Activated T-helper 2 cell treated with anti-CD3 and anti-CD28 coated beads, Interferon-gamma antibody, Interleukin-2, Interleukin-4, amounts not matched to agents 10 μg/mL and 5 μg/mL and 100 μg/mL, durations not matched to agents 14 hours and 24 hours and 36 hours (primary cell): ENCODE data around the gene C1QTNF2. TPM values are rescaled to one million over a fixed set of nuclear protein-coding genes. Genes with fewer than 3 reads are reported as not detected.

Experiments
- DNase-seq: peaks from one replicate; pipeline ENCODE4 v3.0.0; 2021; ENCODE audit warnings: low spot score
- H3K27ac Mint-ChIP-seq: one replicate; pipeline ENCODE4 v1.8.0; 2021; ENCODE audit warnings: mixed read lengths
- H3K27me3 Mint-ChIP-seq: one replicate; pipeline ENCODE4 v1.8.0; 2021; ENCODE audit warnings: low read depth, mixed read lengths
- H3K36me3 Mint-ChIP-seq: one replicate; pipeline ENCODE4 v1.8.0; 2021; ENCODE audit warnings: low read depth, mixed read lengths
- H3K4me1 Mint-ChIP-seq: one replicate; pipeline ENCODE4 v1.8.0; 2021; ENCODE audit warnings: low read depth, mixed read lengths
- H3K4me3 Mint-ChIP-seq: one replicate; pipeline ENCODE4 v1.8.0; 2021; ENCODE audit warnings: low read depth, mild to moderate bottlenecking, moderate library complexity, mixed read lengths
- H3K9me3 Mint-ChIP-seq: one replicate; pipeline ENCODE4 v1.8.0; 2021; ENCODE audit warnings: mixed read lengths
- intact Hi-C: fragments of 100-400 bp; cut with micrococcal nuclease; formaldehyde crosslinking; loops from one replicate; pipeline ENCODE4 v1.15.1; 2023
- total RNA-seq: library from RNA; stranded (reverse); gene quantifications from 2 replicates; pipeline ENCODE4 v1.2.3, GENCODE V29; 2022

C1QTNF2 gene
- total RNA-seq, 1 donor from 2014 or later = not detected

DNA sequence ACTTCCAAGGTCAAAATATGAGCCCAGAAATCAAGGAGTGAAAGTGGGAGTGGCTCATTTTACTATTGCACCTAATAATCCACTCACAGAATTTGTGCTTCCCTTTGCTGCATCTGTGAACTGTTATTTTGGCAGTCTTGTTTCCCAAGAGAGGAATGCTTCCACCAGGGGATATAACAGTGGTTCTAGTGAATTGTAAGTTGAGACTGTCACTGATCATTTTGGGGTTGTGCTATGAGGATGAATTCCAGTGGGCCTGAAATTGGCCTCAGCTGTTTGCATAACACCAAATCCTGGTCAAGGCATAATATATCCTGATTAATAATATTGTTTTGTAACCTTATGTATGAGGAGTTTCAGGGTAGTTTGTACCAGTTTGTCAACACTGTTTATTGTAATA is 15.1 kb upstream of the C1QTNF2 start:
- Mint-ChIP-seq H3K4me3 (no peak overlapping the region), H3K4me1 (no peaks in the 10 kb centered on the region), H3K36me3 (peaks cover 6% of the 10 kb centered on the region), H3K9me3 (peaks cover 17% of the 10 kb centered on the region), H3K27ac (no peak overlapping the region), H3K27me3 (peaks cover 14% of the 10 kb centered on the region)
- no peak for DNase-seq
- intact Hi-C loops = no loop called here

DNA sequence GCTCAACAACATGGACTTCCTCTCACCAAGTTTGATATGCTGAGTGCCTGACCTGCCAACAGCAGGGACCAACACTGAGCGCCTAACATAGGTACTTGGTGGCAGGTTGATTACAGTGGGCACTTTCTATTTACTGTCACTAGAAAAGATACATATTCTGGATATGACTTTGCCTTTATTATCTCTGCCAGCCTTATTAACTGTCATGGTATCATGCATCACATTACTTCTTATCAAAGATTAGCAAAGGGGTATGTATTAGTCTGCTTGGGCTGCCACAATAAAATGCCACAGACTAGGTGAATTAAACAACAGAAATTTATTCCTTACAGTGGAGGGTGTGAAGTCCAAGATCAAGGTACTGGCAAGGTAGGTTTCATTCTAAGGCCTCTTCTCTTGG is 14.3 kb upstream of the C1QTNF2 start:
- no peak for DNase-seq
- Mint-ChIP-seq H3K4me3 (no peak overlapping the region), H3K4me1 (no peaks in the 10 kb centered on the region), H3K9me3 (peaks cover 17% of the 10 kb centered on the region), H3K27ac (no peak overlapping the region), H3K36me3 (peaks cover 6% of the 10 kb centered on the region), H3K27me3 (peaks cover 21% of the 10 kb centered on the region)
- intact Hi-C loops = no loop called here

DNA sequence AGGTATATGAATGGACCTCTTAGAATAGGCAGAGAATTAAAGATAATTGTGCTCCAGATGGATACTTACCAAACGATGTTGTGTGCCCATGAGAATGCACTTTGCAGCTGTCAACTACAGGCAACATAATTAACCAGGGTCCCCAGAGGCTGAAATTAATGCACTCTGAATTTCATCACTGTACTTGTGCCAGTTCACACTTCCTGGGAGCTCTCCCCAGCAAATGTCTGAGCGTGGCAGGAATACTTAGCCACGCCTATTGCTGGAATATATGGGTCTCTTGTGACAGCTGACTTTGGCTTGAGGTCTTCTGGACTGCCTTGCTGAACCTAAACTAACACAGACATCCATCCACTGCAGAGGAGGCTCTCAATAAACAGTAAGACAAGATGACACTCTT is 11.9 kb upstream of the C1QTNF2 start:
- no peaks in the 10 kb centered on the region for H3K4me1 Mint-ChIP-seq
- H3K27ac Mint-ChIP-seq = no peak overlapping the region
- H3K36me3 Mint-ChIP-seq = no peaks in the 10 kb centered on the region
- no peak for DNase-seq
- H3K27me3 Mint-ChIP-seq = peaks cover 26% of the 10 kb centered on the region
- no peak overlapping the region for H3K4me3 Mint-ChIP-seq
- H3K9me3 Mint-ChIP-seq = peaks cover 4% of the 10 kb centered on the region
- intact Hi-C loops = no loop called here

DNA sequence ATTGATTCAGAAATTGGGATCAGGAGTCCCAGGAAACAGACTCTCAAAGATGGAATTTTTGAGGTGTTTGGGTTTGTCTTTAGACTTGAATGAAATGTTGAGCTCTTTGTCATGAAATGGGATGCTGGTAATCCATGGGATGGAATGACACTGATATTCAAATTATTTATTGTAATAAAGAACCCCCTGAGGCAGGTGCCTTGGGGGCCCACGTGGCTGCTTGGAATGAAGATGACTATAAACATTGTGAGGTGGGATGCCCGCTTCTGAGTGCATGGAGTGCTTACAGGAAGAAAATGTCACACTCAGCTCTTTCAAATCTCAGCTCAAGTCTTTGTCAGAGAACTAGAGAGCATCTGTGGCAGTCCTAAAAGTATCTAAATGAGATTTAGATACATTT is 9.6 kb upstream of the C1QTNF2 start:
- H3K9me3 Mint-ChIP-seq = no peaks in the 10 kb centered on the region
- no peak for DNase-seq
- no peaks in the 10 kb centered on the region for H3K36me3 Mint-ChIP-seq
- H3K27ac Mint-ChIP-seq = no peak overlapping the region
- no peaks in the 10 kb centered on the region for H3K4me1 Mint-ChIP-seq
- H3K27me3 Mint-ChIP-seq = peaks cover 36% of the 10 kb centered on the region
- intact Hi-C loops = no loop called here
- H3K4me3 Mint-ChIP-seq = no peak overlapping the region

DNA sequence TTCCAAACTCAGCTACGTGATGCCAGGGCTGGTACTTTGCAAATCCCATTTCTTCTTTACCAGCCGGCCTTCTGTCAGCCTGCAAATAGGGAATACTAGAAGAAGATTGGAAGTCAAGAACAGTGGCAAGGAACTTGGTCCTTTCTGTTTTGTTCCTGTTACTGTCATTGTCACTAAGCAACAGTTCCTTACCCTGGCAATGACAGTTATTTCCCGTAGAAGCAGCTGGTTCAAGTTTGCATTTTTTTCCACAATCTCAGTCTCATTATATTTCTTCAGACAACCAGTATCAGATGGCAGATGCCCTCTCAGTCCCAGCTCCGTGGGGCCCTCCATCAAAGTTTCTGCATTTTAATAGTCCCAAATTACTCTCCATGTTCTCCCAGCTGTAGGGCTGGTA is 9.1 kb upstream of the C1QTNF2 start:
- H3K36me3 Mint-ChIP-seq = no peaks in the 10 kb centered on the region
- H3K27me3 Mint-ChIP-seq = peaks cover 42% of the 10 kb centered on the region
- H3K4me1 Mint-ChIP-seq = no peaks in the 10 kb centered on the region
- no peak overlapping the region for H3K4me3 Mint-ChIP-seq
- no peaks in the 10 kb centered on the region for H3K9me3 Mint-ChIP-seq
- intact Hi-C loops = no loop called here
- H3K27ac Mint-ChIP-seq = no peak overlapping the region
- no peak for DNase-seq

DNA sequence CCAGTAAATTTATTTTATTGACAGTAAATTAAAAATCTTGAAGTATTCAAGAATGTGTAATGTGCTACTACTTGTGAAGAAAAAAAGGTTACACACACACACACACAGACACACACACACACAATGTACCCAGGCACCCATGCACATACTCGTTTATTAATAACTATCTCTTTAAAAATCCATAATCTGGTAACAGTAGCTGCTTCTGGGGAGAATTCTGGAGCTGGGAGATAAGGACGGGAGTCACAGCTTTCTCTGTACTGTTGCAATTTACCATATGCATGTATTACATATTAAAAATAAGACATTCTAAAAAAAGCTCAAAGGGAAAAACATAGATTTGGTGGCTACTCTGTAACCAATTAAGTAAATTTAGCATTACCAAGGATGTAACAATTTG is 7.9 kb upstream of the C1QTNF2 start:
- no peak for DNase-seq
- no peaks in the 10 kb centered on the region for H3K4me1 Mint-ChIP-seq
- peaks cover 43% of the 10 kb centered on the region for H3K27me3 Mint-ChIP-seq
- H3K27ac Mint-ChIP-seq = no peak overlapping the region
- H3K4me3 Mint-ChIP-seq = no peak overlapping the region
- H3K9me3 Mint-ChIP-seq = no peaks in the 10 kb centered on the region
- intact Hi-C loops = no loop called here
- H3K36me3 Mint-ChIP-seq = no peaks in the 10 kb centered on the region

DNA sequence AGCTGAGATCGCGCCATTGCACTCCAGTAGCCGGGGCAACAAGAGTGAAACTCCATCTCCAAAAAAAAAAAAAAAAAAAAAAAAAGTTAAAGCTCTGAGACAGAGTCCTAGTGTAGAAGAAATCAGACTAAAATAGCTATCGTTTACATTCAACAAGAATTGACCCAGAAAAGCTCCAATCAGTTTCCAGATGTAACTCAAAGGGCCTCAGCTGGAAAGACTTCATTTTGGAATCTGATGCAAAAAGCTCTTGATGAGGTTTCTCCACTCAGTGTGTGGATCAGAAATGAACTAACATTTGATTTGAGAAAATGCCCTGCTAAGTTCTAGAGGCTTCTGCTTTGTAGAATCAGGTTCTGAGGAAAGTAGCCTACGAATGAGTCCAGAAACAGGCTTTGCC is 7.2 kb upstream of the C1QTNF2 start:
- no peaks in the 10 kb centered on the region for H3K36me3 Mint-ChIP-seq
- DNase-seq = no peak
- no peaks in the 10 kb centered on the region for H3K4me1 Mint-ChIP-seq
- intact Hi-C loops = no loop called here
- no peak overlapping the region for H3K4me3 Mint-ChIP-seq
- H3K27ac Mint-ChIP-seq = no peak overlapping the region
- peaks cover 47% of the 10 kb centered on the region for H3K27me3 Mint-ChIP-seq
- H3K9me3 Mint-ChIP-seq = no peaks in the 10 kb centered on the region

DNA sequence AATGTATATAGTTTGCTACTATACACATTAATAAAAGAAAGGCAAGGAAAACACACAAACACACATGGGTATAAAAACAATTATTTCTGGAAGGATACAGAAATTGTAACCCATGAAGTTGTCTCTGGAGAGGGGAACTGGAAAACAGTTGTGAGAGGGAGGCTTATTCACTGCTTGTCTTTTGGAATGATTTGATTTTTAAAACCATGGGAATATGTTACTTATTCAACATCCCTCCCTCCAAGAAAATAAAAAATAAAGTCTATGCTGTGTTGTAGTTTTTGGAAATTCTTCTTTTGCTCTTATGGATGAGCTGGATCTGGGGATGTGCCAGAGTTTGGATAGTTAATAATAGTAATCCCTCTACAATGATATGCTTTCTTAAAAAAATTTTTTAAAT is 6.0 kb upstream of the C1QTNF2 start:
- Mint-ChIP-seq H3K27ac (no peak overlapping the region), H3K27me3 (peaks cover 51% of the 10 kb centered on the region), H3K4me1 (no peaks in the 10 kb centered on the region), H3K4me3 (no peak overlapping the region), H3K9me3 (no peaks in the 10 kb centered on the region), H3K36me3 (no peaks in the 10 kb centered on the region)
- DNase-seq = no peak
- intact Hi-C loops = no loop called here

DNA sequence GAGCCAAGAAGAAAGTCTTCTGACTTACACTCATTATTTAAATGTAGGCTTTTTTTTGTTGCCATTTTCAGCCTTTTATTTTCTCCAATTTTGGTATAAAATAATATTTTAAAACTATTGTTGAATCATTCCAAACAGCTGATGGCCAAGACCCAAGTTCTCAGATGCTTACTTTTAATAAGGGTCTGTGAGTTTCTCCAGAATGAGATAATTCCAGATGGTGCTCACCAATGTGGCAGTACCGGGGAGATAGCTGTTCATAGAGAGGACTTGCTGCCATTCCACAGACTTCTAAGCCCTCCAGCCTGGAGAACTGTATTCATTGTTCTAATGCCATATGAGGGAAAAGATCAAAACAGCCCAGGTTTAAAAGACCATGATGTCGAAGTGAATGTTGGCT is 5.3 kb upstream of the C1QTNF2 start:
- H3K4me1 Mint-ChIP-seq = peaks cover 2% of the 10 kb centered on the region
- H3K9me3 Mint-ChIP-seq = no peaks in the 10 kb centered on the region
- H3K4me3 Mint-ChIP-seq = no peak overlapping the region
- no peak for DNase-seq
- intact Hi-C loops = no loop called here
- H3K36me3 Mint-ChIP-seq = no peaks in the 10 kb centered on the region
- H3K27me3 Mint-ChIP-seq = peaks cover 58% of the 10 kb centered on the region
- H3K27ac Mint-ChIP-seq = no peak overlapping the region

DNA sequence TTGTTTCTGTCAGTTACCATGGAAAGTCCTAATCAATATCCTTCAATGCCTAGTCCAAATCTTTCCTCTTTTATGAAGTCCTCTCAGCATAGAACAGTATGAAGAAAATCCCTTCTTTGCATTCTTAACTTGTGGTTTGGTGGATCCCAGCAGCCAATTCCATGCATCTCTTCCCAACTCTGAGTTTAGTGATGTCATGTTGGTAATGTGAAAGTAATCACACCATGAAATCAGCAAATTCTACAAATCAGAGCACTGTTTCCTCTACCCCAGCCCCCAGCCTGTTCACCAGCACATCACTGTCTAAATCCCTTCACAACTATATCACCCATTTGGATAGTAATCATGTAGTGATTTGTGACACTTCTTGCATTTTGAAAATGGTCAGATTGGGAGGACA is 4.7 kb upstream of the C1QTNF2 start:
- no peaks in the 10 kb centered on the region for H3K36me3 Mint-ChIP-seq
- intact Hi-C loops = no loop called here
- H3K9me3 Mint-ChIP-seq = no peaks in the 10 kb centered on the region
- H3K4me1 Mint-ChIP-seq = peaks cover 4% of the 10 kb centered on the region
- DNase-seq = no peak
- H3K27me3 Mint-ChIP-seq = peaks cover 59% of the 10 kb centered on the region
- H3K4me3 Mint-ChIP-seq = no peak overlapping the region
- H3K27ac Mint-ChIP-seq = no peak overlapping the region

DNA sequence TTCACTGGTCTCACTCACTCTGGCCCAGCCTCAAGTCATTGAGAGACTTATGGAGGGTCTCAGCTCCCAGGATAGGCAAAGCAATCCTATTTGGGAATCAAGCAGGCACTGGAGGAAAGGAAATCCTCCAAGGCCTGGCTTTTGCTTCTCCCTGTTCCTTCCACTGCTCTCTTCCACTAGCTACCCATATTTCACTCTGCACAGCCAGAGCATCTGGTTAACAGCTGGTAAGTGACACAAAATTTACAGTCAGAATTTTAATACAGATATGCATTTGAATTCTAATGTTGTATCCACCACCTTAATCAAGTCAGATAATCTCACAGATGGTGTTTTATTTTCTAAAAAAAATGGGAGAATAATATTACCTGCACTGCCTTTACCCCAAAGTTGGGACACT is 868 bp upstream of the C1QTNF2 start:
- Mint-ChIP-seq H3K9me3 (no peaks in the 10 kb centered on the region), H3K4me1 (peaks cover 6% of the 10 kb centered on the region), H3K27ac (no peak overlapping the region), H3K4me3 (no peak overlapping the region), H3K36me3 (no peaks in the 10 kb centered on the region), H3K27me3 (peaks cover 69% of the 10 kb centered on the region)
- intact Hi-C loops = no loop called here
- no peak for DNase-seq

DNA sequence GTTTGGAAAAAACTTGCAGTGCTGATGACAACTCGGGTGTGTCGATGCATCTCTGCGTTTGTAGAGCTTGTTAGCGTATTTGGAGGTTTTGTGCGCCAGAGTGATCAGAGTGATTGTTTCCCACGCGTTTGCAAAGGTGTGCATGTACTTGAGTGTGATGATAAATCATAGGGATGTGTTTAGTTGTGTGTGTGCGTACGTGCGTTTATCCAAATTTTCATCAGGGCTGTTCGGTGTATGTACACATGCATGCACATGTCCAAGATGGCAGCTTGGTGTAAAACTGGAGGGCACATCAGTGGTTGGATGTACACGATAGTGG is 248 bp upstream of the C1QTNF2 start:
- no peak for DNase-seq
- no peak overlapping the region for H3K27ac Mint-ChIP-seq
- no peaks in the 10 kb centered on the region for H3K36me3 Mint-ChIP-seq
- intact Hi-C loops = no loop called here
- H3K9me3 Mint-ChIP-seq = no peaks in the 10 kb centered on the region
- H3K27me3 Mint-ChIP-seq = peaks cover 70% of the 10 kb centered on the region
- peaks cover 6% of the 10 kb centered on the region for H3K4me1 Mint-ChIP-seq
- H3K4me3 Mint-ChIP-seq = no peak overlapping the region

DNA sequence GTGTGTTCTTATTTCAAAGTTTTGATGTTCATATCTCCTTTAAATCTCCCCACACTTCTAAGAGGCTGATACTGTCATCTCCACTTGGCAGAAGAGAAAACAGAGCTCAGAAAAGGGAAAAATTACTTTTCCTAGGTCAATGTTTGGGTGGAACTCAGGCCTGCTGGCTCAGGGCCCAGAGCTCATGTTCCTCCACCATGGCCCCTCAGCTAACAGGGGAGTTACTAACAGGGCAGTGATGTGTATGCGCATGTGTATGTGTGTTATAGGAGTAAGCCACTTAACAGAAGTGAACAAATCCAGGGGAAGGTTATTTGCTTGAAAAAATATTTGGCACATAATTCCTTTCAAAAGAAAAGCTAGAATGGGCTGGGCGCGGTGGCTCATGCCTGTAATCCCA is 2.5 kb downstream of the C1QTNF2 start:
- no peaks in the 10 kb centered on the region for H3K9me3 Mint-ChIP-seq

DNA sequence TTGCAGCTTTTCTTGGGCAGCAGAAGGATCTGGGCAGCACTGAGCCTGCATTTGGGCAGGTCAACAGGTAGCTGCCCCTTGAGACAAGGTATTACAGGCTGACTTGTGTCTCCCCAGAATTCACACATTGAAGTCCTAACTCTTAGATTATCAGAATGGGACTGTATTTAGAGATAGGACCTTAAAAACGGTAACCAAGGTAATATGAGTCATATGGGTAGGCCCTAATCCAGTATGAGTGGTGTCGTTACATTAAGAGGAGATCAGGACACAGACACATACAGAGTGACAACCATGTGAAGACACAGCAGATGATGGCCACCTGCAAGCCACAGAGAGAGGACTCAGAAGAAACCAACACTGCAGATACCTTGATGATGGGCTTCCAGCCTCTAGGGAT is 3.2 kb downstream of the C1QTNF2 start:
- Mint-ChIP-seq H3K4me1 (peaks cover 6% of the 10 kb centered on the region), H3K27me3 (peaks cover 47% of the 10 kb centered on the region), H3K36me3 (no peaks in the 10 kb centered on the region), H3K27ac (no peak overlapping the region), H3K9me3 (no peaks in the 10 kb centered on the region), H3K4me3 (no peak overlapping the region)
- intact Hi-C loops = no loop called here
- no peak for DNase-seq

More for the DNA sequence above, 2.5 kb downstream of the C1QTNF2 start:
- Mint-ChIP-seq H3K4me1 (peaks cover 6% of the 10 kb centered on the region), H3K4me3 (no peak overlapping the region), H3K27me3 (peaks cover 52% of the 10 kb centered on the region), H3K36me3 (no peaks in the 10 kb centered on the region), H3K27ac (no peak overlapping the region)
- intact Hi-C loops = no loop called here
- DNase-seq = no peak
